GM18873 (cell line): ENCODE data around the gene LCMT2.

Experiments
- ATAC-seq: cut with Tn5 transposase; IDR thresholded peaks from one replicate; pipeline ENCODE4 v1.9.1; 2021; ENCODE audit warnings: mild to moderate bottlenecking, moderate library complexity, moderate number of reproducible peaks; ENCODE audit not compliant: unreplicated experiment, low FRiP score

Gene LCMT2

GRCh38 chr15:43276563-43277200 is 53.7 kb downstream of the LCMT2 start:
- no peak for ATAC-seq

DNA sequence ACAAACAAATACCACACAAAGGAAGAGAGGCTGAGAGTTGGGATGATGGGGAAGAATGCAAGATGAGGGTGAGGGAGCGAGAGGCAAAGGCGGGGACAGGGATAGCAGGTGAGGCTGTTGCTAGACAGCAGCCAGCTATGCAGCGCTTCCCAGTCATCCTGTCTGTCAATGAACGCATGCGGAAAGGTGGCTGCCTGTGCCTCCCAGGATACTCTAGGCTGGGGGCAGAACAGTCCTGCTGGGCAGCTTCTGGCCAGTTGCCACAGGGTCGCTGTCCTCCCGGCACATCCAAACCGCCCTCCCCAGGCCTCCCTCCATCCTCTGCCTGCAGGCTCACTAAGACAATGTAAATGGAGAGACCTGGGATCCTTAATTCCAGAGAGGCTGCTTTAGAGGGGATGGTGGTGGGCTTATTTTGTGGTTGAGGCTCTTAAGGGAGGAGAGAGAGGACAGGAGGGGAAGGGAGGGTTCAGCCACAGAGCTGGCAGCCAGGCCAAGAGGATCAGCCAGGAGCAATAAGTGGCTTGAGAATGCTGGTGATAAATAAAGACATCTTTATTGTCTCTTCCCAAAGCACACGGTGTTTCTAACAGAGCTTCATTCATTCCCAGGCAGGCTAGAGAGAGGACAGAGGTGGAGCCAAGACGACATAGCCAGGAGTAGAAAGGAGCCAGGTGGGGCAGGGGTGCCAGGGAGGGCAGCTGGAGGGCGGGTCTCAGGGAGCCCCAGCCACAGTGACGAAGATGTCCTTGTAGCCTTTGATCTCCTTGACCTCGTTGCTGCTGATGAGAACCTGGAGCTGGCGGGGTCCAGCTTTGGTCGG is 54.4 kb downstream of the LCMT2 start:
- ATAC-seq: no peak

- ATAC-seq: no peak
Measured at GRCh38 chr15:43274136-43274535, 56.2 kb downstream of the LCMT2 start.
